GM19468 (cell line): ENCODE results near the gene UVSSA.

Source experiments
- ATAC-seq: cut with Tn5 transposase; IDR thresholded peaks from one replicate; pipeline ENCODE4 v1.9.1; 2021; ENCODE audit warnings: mild to moderate bottlenecking, moderate library complexity, moderate number of reproducible peaks; ENCODE audit not compliant: unreplicated experiment; ENCODE audit errors: extremely low read depth

Gene UVSSA

GRCh38 chr4:1348014-1348513, 1.1 kb downstream of the UVSSA start:
- no peak for ATAC-seq

DNA sequence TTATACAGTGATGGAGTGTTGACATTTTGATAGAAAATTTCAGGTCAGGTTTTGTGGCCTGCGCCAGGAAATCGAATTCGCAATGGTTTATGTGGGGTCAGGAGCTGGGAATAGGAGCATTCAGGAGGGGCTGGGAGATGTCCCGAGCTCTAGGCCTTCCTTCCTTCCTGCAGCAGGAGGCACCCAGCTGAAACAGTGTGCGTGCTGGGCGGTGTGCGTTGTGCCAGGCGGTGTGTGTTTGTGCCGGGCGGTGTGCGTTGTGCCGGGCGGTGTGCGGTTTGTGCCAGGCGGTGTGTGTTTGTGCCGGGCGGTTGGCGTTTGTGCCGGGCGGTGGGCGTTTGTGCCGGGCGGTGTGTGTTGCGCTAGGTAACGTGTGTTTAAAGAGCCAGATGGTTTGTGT, 1.7 kb downstream of the UVSSA start:
- ATAC-seq = no peak

DNA sequence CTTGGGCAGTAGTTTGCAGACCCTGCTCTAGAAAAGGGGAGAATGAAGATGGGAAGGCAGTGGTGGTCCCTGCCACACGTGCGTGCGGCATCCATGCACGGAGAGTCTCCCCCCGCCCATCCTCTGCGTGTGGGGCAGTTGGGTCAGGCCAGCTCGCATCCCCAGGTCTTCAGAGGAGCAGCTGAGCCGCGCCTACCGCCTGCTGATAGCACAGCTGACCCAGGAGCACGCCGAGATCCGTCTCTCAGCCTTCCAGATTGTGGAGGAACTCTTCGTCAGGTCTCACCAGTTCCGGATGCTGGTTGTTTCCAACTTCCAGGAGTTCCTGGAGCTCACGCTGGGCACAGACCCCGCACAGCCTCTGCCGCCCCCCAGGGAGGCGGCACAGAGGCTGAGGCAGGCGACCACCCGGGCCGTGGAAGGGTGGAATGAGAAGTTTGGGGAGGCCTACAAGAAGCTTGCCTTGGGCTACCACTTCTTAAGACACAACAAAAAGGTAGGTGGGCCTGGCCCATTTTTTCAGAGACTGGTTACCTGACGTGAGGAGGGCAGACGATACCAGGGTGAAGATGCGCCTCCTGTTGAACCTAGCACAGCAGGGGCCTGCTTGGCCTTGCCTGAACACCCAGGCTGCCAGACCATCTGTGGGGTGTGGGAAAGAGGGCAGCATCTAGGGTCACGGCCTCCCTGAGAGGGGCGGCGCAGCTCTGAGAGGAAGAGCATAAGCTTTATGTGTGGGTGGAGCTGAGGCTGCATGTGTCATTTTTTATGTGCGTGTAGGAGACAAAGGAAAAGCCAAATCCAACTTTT, 2.6 kb downstream of the UVSSA start:
- no peak for ATAC-seq

DNA sequence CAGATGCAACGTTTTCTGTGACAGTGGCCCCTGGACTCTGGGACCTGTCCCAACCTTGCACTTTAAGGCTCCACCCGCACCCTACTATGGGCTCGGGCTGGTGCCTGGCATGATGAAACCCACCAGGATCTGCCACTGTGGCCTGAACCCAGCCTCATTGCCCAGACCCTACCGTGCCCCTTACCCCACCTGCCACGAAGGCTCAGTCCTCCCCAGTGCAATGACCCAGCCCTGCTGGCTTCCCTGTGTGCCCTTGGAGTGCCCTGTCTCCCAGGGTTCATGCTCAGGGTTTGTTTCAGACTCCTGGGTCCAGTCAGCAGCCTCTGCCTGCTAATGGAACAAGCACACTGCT, 3.1 kb downstream of the UVSSA start:
- no peak for ATAC-seq

DNA sequence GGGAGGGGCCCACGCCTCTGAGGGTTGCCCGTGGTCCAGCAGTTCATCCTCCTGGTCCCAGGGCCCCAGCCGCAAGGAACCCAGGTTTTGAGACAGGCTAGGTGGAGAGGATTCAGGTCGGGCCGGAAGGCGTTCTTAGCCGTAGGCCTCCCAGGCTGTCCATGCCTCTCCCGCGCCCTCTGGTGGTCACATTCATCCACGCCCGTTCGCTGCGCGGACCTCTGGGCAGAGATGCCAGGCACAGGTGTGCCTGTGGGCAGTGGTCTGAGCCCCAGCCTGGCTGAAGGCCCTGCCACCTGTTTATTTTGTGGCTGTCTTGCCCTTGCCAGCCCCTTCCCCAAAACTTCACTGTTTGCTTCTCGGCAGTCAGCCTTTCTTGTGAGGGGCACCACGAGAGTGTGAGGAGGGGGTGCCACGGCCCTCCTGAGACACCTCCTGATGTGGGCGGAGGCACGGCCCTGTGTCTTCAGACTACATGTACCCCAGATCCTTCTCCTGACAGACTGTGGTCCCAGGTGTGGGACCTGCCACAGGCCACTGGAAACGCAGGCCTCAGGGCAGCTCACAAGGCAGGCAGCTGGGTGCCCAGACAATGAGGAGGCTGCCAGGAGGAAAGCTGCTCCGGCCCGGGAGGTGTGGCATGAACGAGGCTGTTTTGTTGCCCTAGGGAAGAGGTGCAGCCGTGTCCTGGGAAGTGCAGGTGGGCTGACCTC, 5.0 kb downstream of the UVSSA start:
- ATAC-seq = no peak

DNA sequence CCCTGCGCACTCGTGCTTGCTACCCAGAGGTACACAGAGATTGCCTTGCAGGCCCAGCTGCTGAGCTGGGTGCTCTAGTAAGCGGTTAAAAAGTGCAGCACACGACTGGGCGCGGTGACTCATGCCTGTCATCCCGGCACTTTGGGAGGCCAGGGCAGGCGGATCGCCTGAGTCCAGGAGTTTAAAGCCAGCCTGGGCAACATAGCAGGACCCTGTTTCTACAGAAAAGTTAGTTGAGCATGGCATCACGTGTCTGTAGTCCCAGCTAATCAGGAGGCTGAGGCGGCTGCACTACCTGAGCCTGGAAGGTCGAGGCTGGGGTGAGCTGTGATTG, 5.5 kb downstream of the UVSSA start:
- no peak for ATAC-seq

DNA sequence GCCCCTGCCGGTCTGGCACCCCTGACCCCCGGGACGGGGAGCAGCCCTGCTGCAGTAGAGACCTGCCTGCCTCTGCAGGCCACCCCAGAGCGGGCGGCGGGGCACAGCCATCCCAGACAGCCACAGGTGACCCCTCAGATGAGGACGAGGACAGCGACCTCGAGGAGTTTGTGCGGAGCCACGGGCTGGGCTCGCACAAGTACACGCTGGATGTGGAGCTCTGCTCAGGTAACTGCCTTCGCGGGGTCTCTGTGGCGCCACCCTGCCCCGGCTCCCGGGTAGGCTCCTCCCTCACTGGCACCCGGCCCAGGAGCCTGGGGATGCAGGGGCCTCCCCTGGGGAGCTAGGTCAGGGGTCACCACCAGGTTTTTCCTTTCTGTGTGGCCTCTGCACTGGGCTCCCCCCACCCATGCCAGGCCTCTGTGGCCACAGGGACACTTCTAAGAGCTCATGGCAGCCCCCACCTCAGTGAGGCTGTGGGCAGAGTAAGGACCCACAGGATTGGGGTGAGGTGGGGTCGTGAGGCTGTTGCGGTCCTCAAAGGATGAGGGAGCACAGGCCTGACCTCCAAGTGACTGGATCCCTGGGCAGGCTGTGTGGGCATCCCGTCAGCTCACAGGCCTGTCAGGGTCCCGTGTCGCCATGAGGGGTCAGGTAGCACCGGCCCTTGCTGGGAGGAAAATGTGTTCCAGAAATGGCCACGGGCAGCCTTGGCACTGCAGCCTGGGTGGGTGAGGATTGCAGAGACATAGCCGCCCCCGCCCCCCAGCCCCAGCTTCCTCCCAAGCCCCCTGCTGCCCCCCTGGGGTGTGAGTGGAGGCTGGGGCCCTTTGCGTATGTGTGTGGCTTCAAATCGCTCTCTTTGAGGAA, 6.4 kb downstream of the UVSSA start:
- ATAC-seq = no peak

GRCh38 chr4:1354136-1354982, 7.4 kb downstream of the UVSSA start:
- no peak for ATAC-seq

DNA sequence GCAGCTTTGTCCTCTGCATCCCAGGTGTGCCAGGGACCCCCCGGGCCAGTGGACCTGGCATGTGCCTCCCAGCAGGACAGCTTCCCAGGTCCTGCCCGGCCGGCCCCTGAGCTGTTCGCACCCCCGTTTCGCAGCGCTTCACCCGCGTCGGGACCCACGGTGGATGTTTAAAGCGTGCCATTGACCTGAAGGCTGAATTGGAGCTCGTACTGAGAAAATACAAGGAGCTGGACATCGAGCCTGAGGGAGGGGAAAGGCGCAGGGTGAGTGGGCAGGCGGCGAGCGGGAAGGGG, 7.9 kb downstream of the UVSSA start:
- ATAC-seq = no peak

- no peak for ATAC-seq
These were observed 8.4 kb downstream of the UVSSA start for GRCh38 chr4:1355378-1355777.

DNA sequence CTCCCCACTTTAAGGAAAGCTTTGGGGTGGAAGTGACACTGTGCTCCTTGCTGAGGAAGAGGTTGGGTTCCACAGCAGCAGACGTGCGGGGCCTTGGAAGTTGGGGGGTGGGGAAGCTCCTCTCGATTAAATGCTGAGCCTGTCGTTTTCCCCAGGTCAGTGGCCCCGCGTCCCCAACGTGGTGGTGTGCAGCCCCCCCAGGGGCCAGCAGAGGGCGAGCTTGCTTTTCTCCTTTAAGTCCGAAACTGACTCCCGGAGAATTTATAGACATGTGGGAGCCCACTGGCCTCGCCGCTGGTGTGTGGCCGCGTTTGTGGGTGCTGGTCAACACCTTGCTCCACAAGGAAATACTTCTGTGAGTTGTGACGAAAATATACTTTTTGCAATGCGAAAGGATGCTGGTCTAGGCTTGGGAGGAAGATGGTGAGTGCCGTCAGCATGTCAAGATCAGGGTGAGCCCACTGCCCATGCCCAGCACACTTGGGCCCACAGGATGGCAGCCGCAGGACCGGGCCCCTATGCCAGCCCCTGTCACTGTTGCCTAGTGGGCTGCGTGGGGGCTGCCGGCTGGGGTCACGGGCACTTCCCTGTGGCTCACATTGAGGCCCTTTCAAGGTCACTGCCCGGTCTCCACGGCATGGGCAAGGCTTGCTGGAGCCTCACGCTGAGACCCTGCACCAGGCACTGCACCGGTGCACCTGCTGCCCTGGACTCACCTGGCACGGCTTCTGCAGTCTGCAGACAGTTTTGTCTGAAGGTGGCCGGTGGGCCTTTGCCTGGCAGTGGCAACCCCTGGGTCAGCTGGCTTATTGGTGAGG, 9.4 kb downstream of the UVSSA start:
- no peak for ATAC-seq

GRCh38 chr4:1357356-1358248, 10.6 kb downstream of the UVSSA start:
- no peak for ATAC-seq

DNA sequence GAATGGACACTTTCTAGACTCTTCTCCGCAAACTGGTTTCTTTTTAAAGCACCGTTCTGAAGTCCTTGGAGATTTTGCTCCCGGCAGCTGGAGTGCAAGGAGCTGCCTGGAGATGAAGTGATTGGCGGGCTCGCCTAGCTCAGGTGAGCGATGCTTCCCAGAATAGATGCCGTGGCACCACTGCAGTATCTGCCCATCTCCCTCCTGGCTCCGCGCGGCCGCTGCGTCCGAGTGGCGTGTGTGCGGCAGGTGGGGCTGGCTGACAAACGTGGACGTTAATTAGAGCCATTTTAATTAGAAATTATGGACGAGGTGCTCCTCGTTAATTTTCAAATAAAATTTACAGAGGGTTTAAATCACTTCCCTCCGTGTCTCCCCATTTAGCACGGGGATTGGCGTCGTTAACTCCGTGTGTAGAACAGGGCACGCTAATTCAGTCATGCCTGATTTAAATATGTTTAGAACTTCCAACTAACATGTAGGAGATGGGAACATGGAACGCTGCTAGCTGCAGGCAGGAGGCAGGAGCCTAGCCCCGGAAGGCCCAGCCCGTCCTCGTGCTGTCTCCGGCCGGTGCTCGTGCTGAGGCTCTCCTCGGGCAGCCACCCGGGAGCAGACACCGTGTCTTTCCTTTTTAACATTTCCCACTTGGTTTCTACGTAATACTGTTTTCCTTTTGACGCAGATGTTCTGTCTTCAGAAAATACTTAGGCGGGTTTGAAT, 11.6 kb downstream of the UVSSA start:
- ATAC-seq = no peak

GRCh38 chr4:1359144-1359501, 12.1 kb downstream of the UVSSA start:
- ATAC-seq = no peak

DNA sequence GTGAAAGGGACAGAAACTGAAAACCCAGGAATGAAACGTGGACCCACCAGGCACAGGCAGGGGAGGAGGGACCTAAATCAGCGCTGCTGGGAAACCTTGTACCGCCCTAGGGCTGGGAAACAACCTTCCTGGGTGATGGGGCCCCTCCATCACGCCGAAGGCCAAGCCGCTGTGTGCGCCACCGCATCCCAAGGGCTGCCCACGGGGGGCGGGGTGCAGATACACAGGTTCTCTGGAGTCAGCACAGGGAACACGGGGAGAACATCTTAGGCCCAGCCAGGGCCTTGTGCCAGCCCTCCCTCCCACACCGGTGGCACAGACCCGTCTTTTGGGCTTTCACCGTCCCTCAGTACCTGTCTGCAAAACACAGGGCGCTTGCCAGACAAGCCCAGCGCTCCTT, 13.0 kb downstream of the UVSSA start:
- no peak for ATAC-seq

DNA sequence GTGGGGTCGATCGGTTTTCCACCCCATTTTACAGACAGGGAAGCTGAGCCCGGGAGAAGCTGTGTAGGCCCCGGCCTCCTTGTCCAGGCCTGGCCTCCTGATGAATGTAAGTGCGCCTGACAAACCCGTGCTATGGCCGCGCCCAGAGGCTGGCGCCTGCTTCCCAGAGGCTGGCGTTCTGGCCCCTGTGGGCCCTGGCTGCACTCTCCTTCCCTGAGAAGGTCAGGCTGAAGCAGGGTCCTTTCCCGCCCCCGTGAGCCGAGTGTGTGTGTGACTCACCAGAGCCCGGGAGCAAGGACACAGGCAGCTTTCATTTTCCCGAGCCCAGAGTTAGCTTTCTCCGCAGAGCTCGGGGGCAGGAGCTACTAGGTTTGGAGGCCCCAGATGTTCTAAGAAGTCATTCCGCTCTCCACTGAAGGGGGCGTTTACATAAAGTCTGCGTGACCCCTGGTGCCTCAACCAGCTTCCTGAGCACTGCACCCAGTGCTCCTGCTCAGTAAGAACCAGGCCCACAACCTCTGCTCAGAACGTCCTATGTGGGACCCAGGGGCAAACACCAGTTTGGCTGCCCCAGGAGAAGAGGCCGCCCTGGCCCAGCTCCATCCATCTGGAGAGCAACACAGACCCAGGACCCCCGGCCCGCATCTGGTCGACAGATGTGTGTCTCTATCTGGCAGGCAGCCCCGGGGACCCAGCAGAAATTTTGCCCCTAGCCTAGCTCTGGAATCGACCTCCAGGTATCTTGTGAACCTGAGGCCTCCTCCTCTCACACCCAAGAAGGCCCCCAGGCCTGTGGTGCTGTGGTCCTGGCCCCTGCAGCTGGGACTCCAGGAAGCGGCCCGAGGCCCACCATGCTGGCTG, 13.6 kb downstream of the UVSSA start:
- ATAC-seq = no peak

DNA sequence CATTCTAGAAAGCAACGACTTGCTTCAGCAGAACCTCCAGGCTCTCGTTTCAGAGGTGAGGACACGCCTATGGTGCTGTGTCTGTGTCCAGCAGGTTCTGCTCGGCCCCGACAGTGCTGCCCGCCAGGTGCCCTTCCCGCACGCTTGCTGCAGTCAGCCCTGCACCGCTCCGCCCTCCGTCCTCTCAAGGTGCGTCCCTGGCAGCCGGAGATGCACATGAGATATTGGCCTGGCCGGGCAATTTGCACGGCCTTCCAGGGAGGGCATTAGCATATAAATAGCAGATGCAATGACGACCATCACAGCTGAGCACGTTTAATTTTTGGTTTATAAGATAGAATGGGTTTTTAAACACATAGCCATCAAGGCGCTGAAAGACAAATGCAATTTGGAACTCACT, 14.4 kb downstream of the UVSSA start:
- no peak for ATAC-seq
